Nephron progenitor cell (in vitro differentiated cells): Measurements from ENCODE around the gene HIPK2.

ENCODE experiments used
- DNase-seq: peaks from one replicate; pipeline ENCODE4 v3.0.0; 2021
- H3K27ac Mint-ChIP-seq: 2 replicates; pipeline ENCODE4 v1.8.0; 2021; ENCODE audit warnings: mild to moderate bottlenecking, moderate library complexity, mixed read lengths
- H3K27me3 Mint-ChIP-seq: 2 replicates; pipeline ENCODE4 v1.8.0; 2021; ENCODE audit warnings: mild to moderate bottlenecking, low read depth, mixed read lengths; ENCODE audit not compliant: poor library complexity
- H3K36me3 Mint-ChIP-seq: 2 replicates; pipeline ENCODE4 v1.8.0; 2021; ENCODE audit warnings: low read depth, mixed read lengths
- H3K4me1 Mint-ChIP-seq: 2 replicates; pipeline ENCODE4 v1.8.0; 2021; ENCODE audit warnings: mixed read lengths
- H3K4me3 Mint-ChIP-seq: 2 replicates; pipeline ENCODE4 v1.8.0; 2021; ENCODE audit warnings: mild to moderate bottlenecking, moderate library complexity, mixed read lengths
- H3K9me3 Mint-ChIP-seq: 2 replicates; pipeline ENCODE4 v1.8.0; 2021; ENCODE audit warnings: mild to moderate bottlenecking, moderate library complexity, mixed read lengths
- TF ChIP-seq, protein P1 (sequence below): fragments of 200-600 bp; sonication (generic); IDR thresholded peaks from 2 replicates; pipeline ENCODE4 v1.5.0; 2021; ENCODE audit warnings: antibody characterized with exemption

Gene HIPK2

DNA sequence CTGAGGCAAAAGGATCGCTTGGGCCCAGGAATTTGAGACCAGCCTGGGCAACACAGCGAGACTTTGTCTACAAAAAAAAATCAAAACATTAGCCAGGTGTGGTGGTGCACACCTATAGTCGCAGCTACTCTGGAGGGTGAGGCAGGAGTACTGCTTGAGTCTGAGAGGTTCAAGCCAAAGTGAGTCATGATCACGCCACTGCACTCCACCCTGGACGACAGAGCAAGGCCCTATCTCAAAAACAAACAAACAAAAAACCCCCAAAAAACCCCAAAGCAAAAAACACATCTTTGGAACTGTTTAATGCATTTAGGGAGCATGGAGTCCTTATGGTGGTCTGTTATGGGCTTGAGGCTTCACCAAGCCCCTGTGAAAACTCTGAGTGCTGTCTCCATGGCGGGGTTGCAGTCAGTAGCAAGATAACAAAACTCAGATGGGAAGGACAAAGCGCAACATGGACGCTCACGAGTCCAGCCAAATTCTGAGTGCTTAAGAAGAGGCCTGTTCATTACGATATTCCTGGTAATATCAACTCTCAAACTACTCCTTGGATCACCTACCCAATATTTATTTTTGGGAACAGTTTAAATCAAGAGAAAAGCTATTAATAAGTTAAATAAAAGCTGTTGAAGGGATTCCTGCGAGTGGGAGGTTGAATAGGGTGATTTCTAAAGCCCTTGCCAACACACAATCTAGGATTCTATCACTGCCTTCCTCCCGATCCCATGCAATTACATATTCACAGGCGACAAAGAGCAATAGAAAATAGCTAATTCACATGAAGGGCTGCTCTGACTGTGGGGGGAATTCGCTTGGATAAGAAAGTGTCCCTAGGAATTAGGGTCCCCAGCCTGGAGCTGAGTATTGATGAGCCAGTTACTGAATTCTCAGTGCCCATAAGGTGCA, 123.3 kb downstream of the HIPK2 start:
- Mint-ChIP-seq H3K9me3 (no peaks in the 10 kb centered on the region), H3K27ac (peak overlapping the region; percentile 23), H3K27me3 (no peaks in the 10 kb centered on the region), H3K36me3 (peaks cover 5% of the 10 kb centered on the region), H3K4me3 (no peak overlapping the region), H3K4me1 (peaks cover 68% of the 10 kb centered on the region)
- TF ChIP-seq, protein P1, sequence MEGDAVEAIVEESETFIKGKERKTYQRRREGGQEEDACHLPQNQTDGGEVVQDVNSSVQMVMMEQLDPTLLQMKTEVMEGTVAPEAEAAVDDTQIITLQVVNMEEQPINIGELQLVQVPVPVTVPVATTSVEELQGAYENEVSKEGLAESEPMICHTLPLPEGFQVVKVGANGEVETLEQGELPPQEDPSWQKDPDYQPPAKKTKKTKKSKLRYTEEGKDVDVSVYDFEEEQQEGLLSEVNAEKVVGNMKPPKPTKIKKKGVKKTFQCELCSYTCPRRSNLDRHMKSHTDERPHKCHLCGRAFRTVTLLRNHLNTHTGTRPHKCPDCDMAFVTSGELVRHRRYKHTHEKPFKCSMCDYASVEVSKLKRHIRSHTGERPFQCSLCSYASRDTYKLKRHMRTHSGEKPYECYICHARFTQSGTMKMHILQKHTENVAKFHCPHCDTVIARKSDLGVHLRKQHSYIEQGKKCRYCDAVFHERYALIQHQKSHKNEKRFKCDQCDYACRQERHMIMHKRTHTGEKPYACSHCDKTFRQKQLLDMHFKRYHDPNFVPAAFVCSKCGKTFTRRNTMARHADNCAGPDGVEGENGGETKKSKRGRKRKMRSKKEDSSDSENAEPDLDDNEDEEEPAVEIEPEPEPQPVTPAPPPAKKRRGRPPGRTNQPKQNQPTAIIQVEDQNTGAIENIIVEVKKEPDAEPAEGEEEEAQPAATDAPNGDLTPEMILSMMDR: no peak
- DNase-seq: no peak

DNA sequence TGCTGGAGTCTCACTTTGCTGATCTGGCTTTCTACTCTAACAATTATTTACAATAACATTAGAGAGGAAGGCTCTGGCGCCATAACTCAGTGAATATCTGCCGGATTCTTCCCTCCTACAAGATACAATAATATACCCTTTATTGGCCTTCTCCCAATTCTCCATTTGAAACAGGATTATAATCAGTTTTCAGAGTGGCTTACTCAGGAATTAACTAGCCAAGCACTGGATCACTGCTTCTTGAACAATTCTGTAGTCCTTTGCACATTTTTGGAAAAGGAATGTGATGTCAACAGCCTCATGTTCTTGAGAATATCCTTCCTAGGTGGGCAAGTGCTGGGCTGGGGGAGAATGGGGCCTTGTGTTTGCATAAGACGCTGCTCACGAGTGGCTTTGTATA, 125.9 kb downstream of the HIPK2 start:
- peaks cover 5% of the 10 kb centered on the region for H3K36me3 Mint-ChIP-seq
- no peak for DNase-seq
- peaks cover 70% of the 10 kb centered on the region for H3K4me1 Mint-ChIP-seq
- H3K27me3 Mint-ChIP-seq: no peaks in the 10 kb centered on the region
- H3K27ac Mint-ChIP-seq: no peak overlapping the region
- H3K4me3 Mint-ChIP-seq: no peak overlapping the region
- H3K9me3 Mint-ChIP-seq: no peaks in the 10 kb centered on the region
- TF ChIP-seq, protein P1: no peak

DNA sequence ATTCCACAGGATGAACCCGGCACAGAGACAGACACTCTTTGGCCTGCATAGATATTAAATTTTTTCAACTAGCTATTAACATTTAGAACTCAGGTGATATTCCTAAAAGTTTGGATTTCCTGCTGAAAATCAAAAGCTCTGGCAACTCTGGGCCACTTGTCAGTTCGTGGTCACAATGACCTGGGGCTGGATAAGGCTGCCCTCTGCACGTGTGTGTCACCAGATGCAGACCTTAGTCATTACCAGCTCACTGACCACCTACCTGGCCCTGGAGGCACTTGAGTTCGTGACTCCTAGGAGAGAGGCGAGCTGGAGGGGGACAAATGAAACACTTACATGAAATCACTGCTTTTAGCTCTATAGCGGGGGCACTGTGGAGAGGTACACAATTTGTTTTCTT, 126.5 kb downstream of the HIPK2 start:
- peak overlapping the region; percentile 48 for H3K27ac Mint-ChIP-seq
- DNase-seq: no peak
- peaks cover 64% of the 10 kb centered on the region for H3K4me1 Mint-ChIP-seq
- H3K27me3 Mint-ChIP-seq: no peaks in the 10 kb centered on the region
- H3K4me3 Mint-ChIP-seq: no peak overlapping the region
- TF ChIP-seq, protein P1: no peak
- H3K9me3 Mint-ChIP-seq: no peaks in the 10 kb centered on the region
- peaks cover 5% of the 10 kb centered on the region for H3K36me3 Mint-ChIP-seq

DNA sequence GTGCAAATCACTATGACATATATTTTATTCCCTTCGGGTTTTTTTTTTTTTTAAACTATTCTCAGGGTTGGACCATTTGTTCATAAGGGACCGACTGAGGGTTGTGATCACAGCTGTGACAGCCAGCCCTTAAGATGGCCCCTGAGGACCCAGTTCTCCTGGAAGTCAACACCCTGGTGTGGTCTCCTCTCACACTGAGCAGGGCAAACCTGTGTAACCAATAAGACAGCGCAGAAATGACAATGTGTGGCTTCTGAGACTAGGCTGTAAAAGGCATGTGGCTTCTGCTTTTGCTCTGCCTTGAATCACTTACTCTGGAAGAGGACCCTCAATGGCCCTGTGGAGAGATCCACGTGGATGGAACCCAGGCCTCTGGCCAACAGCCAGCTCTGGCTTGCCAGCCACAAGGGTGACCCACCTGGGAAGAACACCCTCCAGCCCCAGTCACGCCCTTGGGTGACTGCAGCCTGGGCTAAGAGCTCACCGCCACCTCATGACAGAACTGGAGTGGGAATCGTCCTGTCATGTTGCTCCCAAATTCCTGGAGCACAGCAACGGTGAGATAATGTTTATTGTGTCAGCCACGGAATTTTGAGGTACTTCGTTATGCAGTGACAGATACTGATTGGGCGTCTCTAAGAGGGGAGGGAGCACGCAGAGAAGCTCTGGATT, 127.2 kb downstream of the HIPK2 start:
- Mint-ChIP-seq H3K4me3 (no peak overlapping the region), H3K36me3 (peaks cover 5% of the 10 kb centered on the region), H3K9me3 (no peaks in the 10 kb centered on the region), H3K27me3 (no peaks in the 10 kb centered on the region), H3K27ac (no peak overlapping the region), H3K4me1 (peaks cover 58% of the 10 kb centered on the region)
- TF ChIP-seq, protein P1: no peak
- DNase-seq: no peak

DNA sequence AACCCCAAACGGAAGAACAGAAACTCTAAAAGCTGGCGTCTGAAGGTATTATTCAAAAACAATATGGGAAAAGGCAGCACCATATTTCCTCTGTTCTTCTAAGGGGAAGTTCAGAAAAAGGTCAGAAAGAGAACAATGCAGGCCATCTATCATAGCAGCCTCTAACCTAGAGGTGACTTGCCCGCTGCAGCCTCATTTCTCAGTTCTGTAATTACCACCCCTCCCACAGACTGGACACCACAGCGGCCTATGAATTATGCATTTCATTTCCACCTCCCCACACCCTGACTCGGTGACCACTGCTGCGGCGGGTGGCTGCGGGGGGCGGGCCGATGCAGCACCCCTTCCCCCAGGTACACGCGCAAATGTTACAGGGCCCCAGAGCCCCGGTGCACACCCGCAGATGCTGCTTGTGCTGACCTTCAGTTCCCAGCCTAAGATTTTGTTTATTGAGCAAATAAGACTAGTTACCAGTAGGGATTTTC, 128.8 kb downstream of the HIPK2 start:
- no peaks in the 10 kb centered on the region for H3K9me3 Mint-ChIP-seq
- peak overlapping the region; percentile 26 for H3K27ac Mint-ChIP-seq
- H3K36me3 Mint-ChIP-seq: peaks cover 5% of the 10 kb centered on the region
- TF ChIP-seq, protein P1: no peak
- no peaks in the 10 kb centered on the region for H3K27me3 Mint-ChIP-seq
- DNase-seq: no peak
- H3K4me3 Mint-ChIP-seq: no peak overlapping the region
- H3K4me1 Mint-ChIP-seq: peaks cover 60% of the 10 kb centered on the region
